IMR-90 (cell line): ENCODE measurements around the gene KNCN.

Experiments
- CEBPB ChIP-seq: IDR thresholded peaks from 2 replicates; pipeline ENCODE4 v1.6.1; 2012; ENCODE audit warnings: low read depth, low read length, improper control_type of control experiment
- CTCF ChIP-seq: conservative IDR thresholded peaks from 2 replicates; pipeline ENCODE4 v1.5.1; 2012; ENCODE audit warnings: mild to moderate bottlenecking, low read depth, low read length, improper control_type of control experiment
- FOS ChIP-seq: fragments of 150-350 bp; IDR thresholded peaks from 2 replicates; pipeline ENCODE4 v1.6.1; 2016; ENCODE audit warnings: low read depth, low read length
- MXI1 ChIP-seq: IDR thresholded peaks from 2 replicates; pipeline ENCODE4 v1.6.1; 2012; ENCODE audit warnings: low read depth, mild to moderate bottlenecking, low read length, moderate library complexity, borderline replicate concordance
- POLR2A ChIP-seq: IDR thresholded peaks from 2 replicates; pipeline ENCODE4 v1.6.1; 2012; ENCODE audit warnings: mild to moderate bottlenecking, low read depth, low read length
- USF2 ChIP-seq: fragments of 150-350 bp; IDR thresholded peaks from 2 replicates; pipeline ENCODE4 v1.6.1; 2017; ENCODE audit warnings: mild to moderate bottlenecking, antibody characterized with exemption, low read length, low read depth

- no peak for TF ChIP-seq POLR2A
- TF ChIP-seq MXI1: no peak
- no peak for TF ChIP-seq CEBPB
- TF ChIP-seq CTCF: no peak
- no peak for TF ChIP-seq USF2
- no peak for TF ChIP-seq FOS
These were observed 28.9 kb upstream of the KNCN start for GRCh38 chr1:46580140-46580903.
